ENCODE data around the gene IGFBP2.

- no peak for TF ChIP-seq POLR2A (IDR thresholded peaks at IDR 0.05; ENCODE audit: low read length)
- no peak for TF ChIP-seq GATA1 (IDR thresholded peaks at IDR 0.05; ENCODE audit: low read depth, low read length)
Measured at GRCh38 chr2:216657980-216658379, 24.8 kb downstream of the IGFBP2 start.
